Trophoblast cell (in vitro differentiated cells and primary cell): Measurements from ENCODE around the gene SCMH1.

Experiments used
- DNase-seq, 2 donors: peaks; one replicate each; pipeline ENCODE4 v3.0.0-alpha.2; 2016
- H2AFZ ChIP-seq: 2 replicates; pipeline ENCODE4 v1.6.1; 2013; ENCODE audit warnings: low read length, moderate library complexity, mild to moderate bottlenecking; ENCODE audit not compliant: insufficient read depth, poor library complexity
- H2AK5ac ChIP-seq: 2 replicates; pipeline ENCODE4 v1.6.1; 2013; ENCODE audit warnings: mild to moderate bottlenecking, low read length
- H2BK120ac ChIP-seq: 2 replicates; pipeline ENCODE4 v1.6.1; 2013; ENCODE audit warnings: low read length, mild to moderate bottlenecking, moderate library complexity; ENCODE audit not compliant: insufficient read depth, poor library complexity
- H2BK12ac ChIP-seq: 2 replicates; pipeline ENCODE4 v1.6.1; 2013; ENCODE audit warnings: mild to moderate bottlenecking, low read length, moderate library complexity
- H2BK5ac ChIP-seq: 2 replicates; pipeline ENCODE4 v1.6.1; 2013; ENCODE audit warnings: low read length, low read depth, moderate library complexity, mild to moderate bottlenecking; ENCODE audit not compliant: poor library complexity
- H3K14ac ChIP-seq: 2 replicates; pipeline ENCODE4 v1.6.1; 2013; ENCODE audit warnings: mild to moderate bottlenecking, low read length
- H3K18ac ChIP-seq: 2 replicates; pipeline ENCODE4 v1.6.1; 2013; ENCODE audit warnings: mild to moderate bottlenecking, low read length
- H3K23ac ChIP-seq: 2 replicates; pipeline ENCODE4 v1.6.1; 2013; ENCODE audit warnings: low read length
- H3K27ac ChIP-seq: 2 replicates; pipeline ENCODE4 v1.5.1; 2013; ENCODE audit warnings: low read depth, mild to moderate bottlenecking, inconsistent platforms, low read length, moderate library complexity
- H3K27me3 ChIP-seq: 2 replicates; pipeline ENCODE4 v1.6.1; 2013; ENCODE audit warnings: inconsistent platforms, mild to moderate bottlenecking, low read length, moderate library complexity; ENCODE audit not compliant: insufficient read depth
- H3K36me3 ChIP-seq, 2 experiments: 1 replicate in 1 of 2; 2 replicates in 1 of 2; pipeline ENCODE4 v1.6.1; 2013; ENCODE audit warnings: low read length in 2 of 2, mild to moderate bottlenecking in 2 of 2, moderate library complexity in 1 of 2; ENCODE audit not compliant: insufficient read depth in 2 of 2, control insufficient read depth in 1 of 2
- H3K4ac ChIP-seq: 2 replicates; pipeline ENCODE4 v1.6.1; 2013; ENCODE audit warnings: low read depth, mild to moderate bottlenecking, low read length, moderate library complexity
- H3K4me1 ChIP-seq, 2 experiments: 1 replicate in 1 of 2; 2 replicates in 1 of 2; pipeline ENCODE4 v1.6.1; 2013; ENCODE audit warnings: low read length in 2 of 2, mild to moderate bottlenecking in 2 of 2, moderate library complexity in 1 of 2; ENCODE audit not compliant: insufficient read depth in 2 of 2, control insufficient read depth in 1 of 2
- H3K4me2 ChIP-seq: 2 replicates; pipeline ENCODE4 v1.6.1; 2013; ENCODE audit warnings: inconsistent platforms, mild to moderate bottlenecking, low read length, moderate library complexity
- H3K4me3 ChIP-seq: 2 replicates; pipeline ENCODE4 v1.5.1; 2013; ENCODE audit warnings: mild to moderate bottlenecking, low read depth, low read length, inconsistent platforms
- H3K79me1 ChIP-seq: one replicate; pipeline ENCODE4 v1.6.1; 2013; ENCODE audit warnings: low read length
- H3K79me2 ChIP-seq: 2 replicates; pipeline ENCODE4 v1.6.1; 2013; ENCODE audit warnings: low read length, mild to moderate bottlenecking; ENCODE audit not compliant: control insufficient read depth, insufficient read depth, poor library complexity
- H3K9ac ChIP-seq: 2 replicates; pipeline ENCODE4 v1.6.1; 2013; ENCODE audit warnings: mild to moderate bottlenecking, low read length
- H3K9me3 ChIP-seq: 2 replicates; pipeline ENCODE4 v1.6.1; 2013; ENCODE audit warnings: low read depth, mild to moderate bottlenecking, control low read depth, inconsistent platforms, low read length; ENCODE audit not compliant: insufficient read depth
- H4K12ac ChIP-seq: 2 replicates; pipeline ENCODE4 v1.6.1; 2013; ENCODE audit warnings: low read depth, mild to moderate bottlenecking, low read length, moderate library complexity
- H4K8ac ChIP-seq: 2 replicates; pipeline ENCODE4 v1.6.1; 2013; ENCODE audit warnings: low read depth, mild to moderate bottlenecking, low read length, moderate library complexity
- H4K91ac ChIP-seq: one replicate; pipeline ENCODE4 v1.6.1; 2013; ENCODE audit warnings: low read depth, mild to moderate bottlenecking, low read length, moderate library complexity
- WGBS: extraction: QIAGEN DNeasy Blood & Tissue Kit; methylation state at CpG from one replicate; pipeline ENCODE4 v1.1.7; 2013; ENCODE audit warnings: missing lambda C conversion rate; ENCODE audit not compliant: insufficient read length, insufficient coverage; ENCODE audit errors: extremely low coverage; 5-methylcytosine and 5-hydroxymethylcytosine counted together

SCMH1 gene

GRCh38 chr1:41014871-41015270, 227.2 kb downstream of the SCMH1 start:
- DNase-seq, result no peak
- Histone ChIP-seq H3K9ac (no peak overlapping the region), H2BK120ac (no peak overlapping the region), H3K79me2 (no peaks in the 10 kb centered on the region), H4K8ac (no peak overlapping the region), H2AFZ (no peak overlapping the region), H4K91ac (no peak overlapping the region), H3K79me1 (no peaks in the 10 kb centered on the region), H3K4me2 (no peak overlapping the region), H3K4ac (no peak overlapping the region), H3K4me1 (no peaks in the 10 kb centered on the region), H4K12ac (no peak overlapping the region), H3K23ac (no peak overlapping the region), H3K27me3 (no peaks in the 10 kb centered on the region), H2AK5ac (no peak overlapping the region), H3K18ac (no peak overlapping the region), H3K36me3 (peaks cover 72 to 88% of the 10 kb centered on the region in 2 experiments), H2BK5ac (no peak overlapping the region), H3K9me3 (no peaks in the 10 kb centered on the region), H3K27ac (no peak overlapping the region), H2BK12ac (no peak overlapping the region), H3K4me3 (no peak overlapping the region), H3K14ac (no peak overlapping the region)
- WGBS, result no CpG with 5 or more reads among the region's 8 CpGs

GRCh38 chr1:41013796-41014195, 228.3 kb downstream of the SCMH1 start:
- H3K27ac ChIP-seq, result no peak overlapping the region
- no peak overlapping the region for H2AFZ ChIP-seq
- DNase-seq, result no peak
- no peak overlapping the region for H4K12ac ChIP-seq
- WGBS, result no CpG with 5 or more reads among the region's 7 CpGs
- H3K9ac ChIP-seq, result no peak overlapping the region
- no peak overlapping the region for H4K8ac ChIP-seq
- no peak overlapping the region for H2BK120ac ChIP-seq
- no peak overlapping the region for H4K91ac ChIP-seq
- H3K79me2 ChIP-seq, result no peaks in the 10 kb centered on the region
- no peak overlapping the region for H3K23ac ChIP-seq
- no peak overlapping the region for H2BK5ac ChIP-seq
- no peak overlapping the region for H2AK5ac ChIP-seq
- H3K36me3 ChIP-seq, result peaks cover 73 to 90% of the 10 kb centered on the region in 2 experiments
- no peak overlapping the region for H3K4me3 ChIP-seq
- no peak overlapping the region for H2BK12ac ChIP-seq
- H3K27me3 ChIP-seq, result no peaks in the 10 kb centered on the region
- no peak overlapping the region for H3K4me2 ChIP-seq
- H3K9me3 ChIP-seq, result no peaks in the 10 kb centered on the region
- no peaks in the 10 kb centered on the region for H3K4me1 ChIP-seq
- H3K4ac ChIP-seq, result no peak overlapping the region
- H3K79me1 ChIP-seq, result no peaks in the 10 kb centered on the region
- no peak overlapping the region for H3K14ac ChIP-seq
- no peak overlapping the region for H3K18ac ChIP-seq

GRCh38 chr1:41013024-41013423, 229.1 kb downstream of the SCMH1 start:
- Histone ChIP-seq H2BK5ac (no peak overlapping the region), H2AK5ac (no peak overlapping the region), H3K27me3 (no peaks in the 10 kb centered on the region), H3K4ac (no peak overlapping the region), H3K18ac (no peak overlapping the region), H3K4me1 (no peaks in the 10 kb centered on the region), H2BK120ac (no peak overlapping the region), H3K4me2 (no peak overlapping the region), H3K27ac (no peak overlapping the region), H4K8ac (no peak overlapping the region), H3K9ac (no peak overlapping the region), H4K91ac (no peak overlapping the region), H3K79me2 (no peaks in the 10 kb centered on the region), H4K12ac (no peak overlapping the region), H2AFZ (no peak overlapping the region), H3K9me3 (no peaks in the 10 kb centered on the region), H3K14ac (no peak overlapping the region), H2BK12ac (no peak overlapping the region), H3K79me1 (no peaks in the 10 kb centered on the region), H3K4me3 (no peak overlapping the region), H3K23ac (no peak overlapping the region), H3K36me3 (peaks cover 70 to 90% of the 10 kb centered on the region in 2 experiments)
- DNase-seq, result no peak
- WGBS, result no CpG with 5 or more reads among the region's 6 CpGs

GRCh38 chr1:41010345-41010744, 231.8 kb downstream of the SCMH1 start:
- Histone ChIP-seq H3K79me2 (no peaks in the 10 kb centered on the region), H3K79me1 (no peaks in the 10 kb centered on the region), H4K91ac (no peak overlapping the region), H3K4me2 (no peak overlapping the region), H2BK5ac (no peak overlapping the region), H3K14ac (no peak overlapping the region), H3K23ac (no peak overlapping the region), H3K4me3 (no peak overlapping the region), H3K9me3 (no peaks in the 10 kb centered on the region), H3K27me3 (no peaks in the 10 kb centered on the region), H3K27ac (no peak overlapping the region), H3K18ac (no peak overlapping the region), H3K9ac (no peak overlapping the region), H2BK120ac (no peak overlapping the region), H3K4me1 (no peaks in the 10 kb centered on the region), H4K8ac (no peak overlapping the region), H2AK5ac (no peak overlapping the region), H4K12ac (no peak overlapping the region), H3K4ac (no peak overlapping the region), H2AFZ (no peak overlapping the region), H2BK12ac (no peak overlapping the region), H3K36me3 (peaks cover 63 to 90% of the 10 kb centered on the region in 2 experiments)
- WGBS, result no CpG with 5 or more reads among the region's 1 CpG
- DNase-seq, result no peak
